Liver (tissue), 3 donors: ENCODE data around the gene AP2A2.

Experiments used
- EGR1 ChIP-seq, 2 donors: IDR thresholded peaks; 2 replicates each; pipeline ENCODE4 v1.6.1; 2016 to 2018; ENCODE audit warnings: antibody characterized with exemption in 2 of 2, low read depth in 2 of 2
- HNF4A ChIP-seq, 2 donors: conservative IDR thresholded peaks; 2 replicates each; pipeline ENCODE4 v1.6.1; 2016; ENCODE audit warnings: antibody characterized with exemption in 2 of 2, mild to moderate bottlenecking in 2 of 2
- RAD21 ChIP-seq, 2 donors: IDR thresholded peaks; 2 replicates each; pipeline ENCODE4 v1.6.1; 2016; ENCODE audit warnings: antibody characterized with exemption in 2 of 2, mild to moderate bottlenecking in 2 of 2
- TAF1 ChIP-seq: conservative IDR thresholded peaks from 2 replicates; pipeline ENCODE4 v1.6.1; 2016; ENCODE audit warnings: antibody characterized with exemption, mild to moderate bottlenecking
- YY1 ChIP-seq: IDR thresholded peaks from 2 replicates; pipeline ENCODE4 v1.6.1; 2016; ENCODE audit warnings: antibody characterized with exemption, mild to moderate bottlenecking
- TF ChIP-seq, protein P1 (sequence below): fragments of 150-350 bp; IDR thresholded peaks from 2 replicates; pipeline ENCODE4 v1.5.1; 2017; ENCODE audit warnings: improper control_type of control experiment, low read depth, low read length; ENCODE audit not compliant: missing input control
- TF ChIP-seq, protein P2 (sequence below): IDR thresholded peaks from 2 replicates; pipeline ENCODE4 v1.6.1; 2016; ENCODE audit warnings: antibody characterized with exemption, mild to moderate bottlenecking
- donor health status: healthy.
- donor health status: healthy.

DNA sequence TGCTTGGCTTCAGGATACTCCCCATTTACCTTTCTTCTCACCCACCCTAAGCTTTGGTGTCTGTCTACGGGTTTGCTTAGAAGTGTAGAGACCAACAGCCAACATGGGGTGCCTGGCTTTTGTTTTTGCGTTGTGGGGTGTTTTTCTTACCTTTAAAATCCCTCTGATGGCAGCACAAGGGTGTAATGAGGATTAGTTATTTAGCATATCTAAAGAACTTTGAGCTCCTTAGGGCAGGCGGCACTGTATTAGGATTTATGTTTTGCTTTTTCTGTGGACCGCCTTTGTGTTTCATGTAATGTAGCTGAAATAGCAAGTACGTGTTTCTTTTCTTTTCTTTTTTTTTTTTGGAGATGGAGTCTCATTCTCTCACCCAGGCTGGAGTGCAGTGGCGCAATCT, 8.9 kb downstream of the AP2A2 start:
- no peak for TF ChIP-seq YY1
- TF ChIP-seq TAF1, result no peak
- TF ChIP-seq, protein P1, sequence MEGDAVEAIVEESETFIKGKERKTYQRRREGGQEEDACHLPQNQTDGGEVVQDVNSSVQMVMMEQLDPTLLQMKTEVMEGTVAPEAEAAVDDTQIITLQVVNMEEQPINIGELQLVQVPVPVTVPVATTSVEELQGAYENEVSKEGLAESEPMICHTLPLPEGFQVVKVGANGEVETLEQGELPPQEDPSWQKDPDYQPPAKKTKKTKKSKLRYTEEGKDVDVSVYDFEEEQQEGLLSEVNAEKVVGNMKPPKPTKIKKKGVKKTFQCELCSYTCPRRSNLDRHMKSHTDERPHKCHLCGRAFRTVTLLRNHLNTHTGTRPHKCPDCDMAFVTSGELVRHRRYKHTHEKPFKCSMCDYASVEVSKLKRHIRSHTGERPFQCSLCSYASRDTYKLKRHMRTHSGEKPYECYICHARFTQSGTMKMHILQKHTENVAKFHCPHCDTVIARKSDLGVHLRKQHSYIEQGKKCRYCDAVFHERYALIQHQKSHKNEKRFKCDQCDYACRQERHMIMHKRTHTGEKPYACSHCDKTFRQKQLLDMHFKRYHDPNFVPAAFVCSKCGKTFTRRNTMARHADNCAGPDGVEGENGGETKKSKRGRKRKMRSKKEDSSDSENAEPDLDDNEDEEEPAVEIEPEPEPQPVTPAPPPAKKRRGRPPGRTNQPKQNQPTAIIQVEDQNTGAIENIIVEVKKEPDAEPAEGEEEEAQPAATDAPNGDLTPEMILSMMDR, result no peak
- no peak for TF ChIP-seq HNF4A (conservative IDR thresholded peaks at IDR 0.05)
- no peak for TF ChIP-seq RAD21 (IDR thresholded peaks at IDR 0.05)
- TF ChIP-seq, protein P2, sequence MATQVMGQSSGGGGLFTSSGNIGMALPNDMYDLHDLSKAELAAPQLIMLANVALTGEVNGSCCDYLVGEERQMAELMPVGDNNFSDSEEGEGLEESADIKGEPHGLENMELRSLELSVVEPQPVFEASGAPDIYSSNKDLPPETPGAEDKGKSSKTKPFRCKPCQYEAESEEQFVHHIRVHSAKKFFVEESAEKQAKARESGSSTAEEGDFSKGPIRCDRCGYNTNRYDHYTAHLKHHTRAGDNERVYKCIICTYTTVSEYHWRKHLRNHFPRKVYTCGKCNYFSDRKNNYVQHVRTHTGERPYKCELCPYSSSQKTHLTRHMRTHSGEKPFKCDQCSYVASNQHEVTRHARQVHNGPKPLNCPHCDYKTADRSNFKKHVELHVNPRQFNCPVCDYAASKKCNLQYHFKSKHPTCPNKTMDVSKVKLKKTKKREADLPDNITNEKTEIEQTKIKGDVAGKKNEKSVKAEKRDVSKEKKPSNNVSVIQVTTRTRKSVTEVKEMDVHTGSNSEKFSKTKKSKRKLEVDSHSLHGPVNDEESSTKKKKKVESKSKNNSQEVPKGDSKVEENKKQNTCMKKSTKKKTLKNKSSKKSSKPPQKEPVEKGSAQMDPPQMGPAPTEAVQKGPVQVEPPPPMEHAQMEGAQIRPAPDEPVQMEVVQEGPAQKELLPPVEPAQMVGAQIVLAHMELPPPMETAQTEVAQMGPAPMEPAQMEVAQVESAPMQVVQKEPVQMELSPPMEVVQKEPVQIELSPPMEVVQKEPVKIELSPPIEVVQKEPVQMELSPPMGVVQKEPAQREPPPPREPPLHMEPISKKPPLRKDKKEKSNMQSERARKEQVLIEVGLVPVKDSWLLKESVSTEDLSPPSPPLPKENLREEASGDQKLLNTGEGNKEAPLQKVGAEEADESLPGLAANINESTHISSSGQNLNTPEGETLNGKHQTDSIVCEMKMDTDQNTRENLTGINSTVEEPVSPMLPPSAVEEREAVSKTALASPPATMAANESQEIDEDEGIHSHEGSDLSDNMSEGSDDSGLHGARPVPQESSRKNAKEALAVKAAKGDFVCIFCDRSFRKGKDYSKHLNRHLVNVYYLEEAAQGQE, result no peak
- TF ChIP-seq EGR1 (IDR thresholded peaks at IDR 0.05; ENCODE audit: low read depth in 2 of 2), result no peak
